Glomerular visceral epithelial cell (primary cell): ENCODE measurements around the gene FNDC5.
A peak's percentile ranks its signal among the peaks of the same experiment; 100 is the strongest.

ENCODE experiments used
- DNase-seq: peaks from one replicate; pipeline ENCODE4 v3.0.0-alpha.2; 2016; ENCODE audit errors: extremely low spot score

Gene FNDC5

DNA sequence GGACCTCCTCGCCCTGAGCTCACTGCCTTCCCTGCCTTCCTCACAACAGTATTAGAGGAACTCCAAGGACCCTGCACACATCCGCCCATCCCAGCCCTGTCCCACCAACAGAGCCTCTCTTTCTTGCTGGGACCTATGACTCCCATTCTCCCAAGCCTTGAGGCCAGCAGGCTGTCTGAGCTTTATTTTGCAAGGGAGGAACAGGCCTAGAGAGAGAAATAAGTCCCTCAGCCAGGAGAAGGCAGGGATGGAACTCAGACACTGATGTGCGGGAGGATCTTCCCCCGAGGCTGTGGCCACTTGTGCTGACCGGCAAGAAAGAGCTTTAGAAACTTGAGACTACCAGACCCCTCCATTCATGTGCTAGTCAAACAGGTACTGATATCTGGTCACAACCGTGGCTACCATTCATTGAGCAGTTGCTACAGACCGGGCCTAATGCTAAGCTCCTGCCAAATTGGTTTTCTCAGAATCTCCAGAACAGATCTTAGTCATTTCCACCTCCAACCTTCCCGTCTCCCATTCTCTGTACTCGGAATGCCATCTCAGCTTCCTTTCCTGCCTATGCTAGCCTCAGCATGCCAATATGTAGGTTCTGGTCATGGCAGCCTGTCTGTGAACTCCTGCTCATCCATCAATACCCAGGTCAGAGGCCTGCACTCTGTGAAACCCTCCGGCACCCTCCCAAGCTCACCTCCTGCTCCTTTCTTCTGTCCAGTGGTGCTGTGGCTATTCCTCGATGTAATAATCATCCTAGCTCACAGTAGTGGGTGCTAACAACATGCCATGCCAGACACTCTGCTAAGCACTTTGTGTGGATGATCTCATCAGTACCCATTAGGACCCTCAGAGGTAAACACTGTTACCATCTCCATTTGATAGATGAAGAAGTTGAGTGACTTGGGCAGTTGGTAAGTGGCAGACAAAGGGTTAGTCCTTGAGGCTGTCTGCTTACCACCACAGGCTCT, 26.7 kb upstream of the FNDC5 start:
- DNase-seq: no peak

DNA sequence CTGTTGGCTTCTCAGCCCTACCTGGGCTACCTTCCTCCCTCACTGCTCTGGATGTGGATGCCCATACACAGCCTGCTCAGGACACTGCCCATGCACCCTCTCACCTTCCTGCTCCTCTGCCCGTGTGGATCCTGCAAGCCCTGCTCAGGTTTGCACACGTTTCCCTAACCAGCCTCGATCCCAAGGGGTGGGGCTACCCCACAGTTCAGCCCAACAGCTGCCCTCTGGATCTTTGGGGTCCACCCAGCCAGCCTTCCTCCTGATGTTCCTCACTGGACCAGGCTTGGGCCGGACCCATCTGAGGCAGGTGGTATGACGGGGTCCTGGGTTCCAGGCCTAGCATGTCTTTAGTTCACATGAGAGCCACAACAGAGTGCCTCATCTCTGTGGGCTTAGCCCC, 25.7 kb upstream of the FNDC5 start:
- DNase-seq: no peak

- no peak for DNase-seq
These were observed 24.9 kb upstream of the FNDC5 start for GRCh38 chr1:32895325-32896215.

GRCh38 chr1:32894681-32895080, 24.0 kb upstream of the FNDC5 start:
- DNase-seq: no peak

- DNase-seq: no peak
These were observed 23.4 kb upstream of the FNDC5 start for GRCh38 chr1:32894019-32894600.

- DNase-seq: no peak
These were observed 22.7 kb upstream of the FNDC5 start for GRCh38 chr1:32893198-32894018.

DNA sequence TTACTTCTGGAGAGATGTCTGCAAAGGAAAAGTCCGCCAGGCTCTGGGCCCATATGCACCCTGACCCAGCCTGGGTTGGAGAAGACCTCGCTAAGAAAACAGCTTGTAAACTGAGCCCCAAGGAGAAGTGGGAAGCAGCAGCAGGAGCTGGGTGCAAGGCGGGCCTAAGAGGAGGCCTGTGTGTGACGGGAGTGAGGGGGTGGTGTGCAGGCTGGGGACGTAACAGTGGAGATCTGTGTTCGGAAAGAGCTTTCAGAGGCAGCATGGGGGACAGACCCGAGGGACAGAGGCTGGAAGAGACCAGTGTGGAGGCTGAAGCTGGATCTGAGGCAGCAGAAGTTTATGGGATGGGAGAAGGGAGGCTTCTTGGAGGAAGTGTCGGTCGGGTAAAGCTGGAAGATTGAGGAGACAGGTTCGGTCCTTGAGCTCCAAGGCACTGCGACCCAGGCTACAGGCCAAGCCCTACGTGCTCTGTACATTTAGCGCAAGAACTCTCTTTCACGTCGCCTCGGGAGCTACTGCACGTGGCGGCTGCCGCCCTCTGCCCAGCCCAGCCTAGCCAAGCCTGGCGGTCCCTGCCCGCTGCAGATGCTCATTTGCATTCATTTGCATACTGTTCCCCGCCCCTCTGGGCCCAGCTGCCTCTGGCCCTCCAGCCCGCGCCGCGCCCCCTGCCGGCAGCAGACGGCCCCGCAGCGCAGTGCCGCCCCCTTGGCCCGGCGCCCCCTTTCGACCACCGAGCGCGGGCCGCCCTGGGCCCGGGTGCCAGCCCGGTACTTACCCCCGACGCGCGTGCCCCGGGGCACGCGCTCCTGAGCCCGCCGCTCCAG, 21.9 kb upstream of the FNDC5 start:
- no peak for DNase-seq

- no peak for DNase-seq
These were observed 20.9 kb upstream of the FNDC5 start for GRCh38 chr1:32891630-32892029.

- DNase-seq: no peak
These were observed 20.5 kb upstream of the FNDC5 start for GRCh38 chr1:32891241-32891570.

DNA sequence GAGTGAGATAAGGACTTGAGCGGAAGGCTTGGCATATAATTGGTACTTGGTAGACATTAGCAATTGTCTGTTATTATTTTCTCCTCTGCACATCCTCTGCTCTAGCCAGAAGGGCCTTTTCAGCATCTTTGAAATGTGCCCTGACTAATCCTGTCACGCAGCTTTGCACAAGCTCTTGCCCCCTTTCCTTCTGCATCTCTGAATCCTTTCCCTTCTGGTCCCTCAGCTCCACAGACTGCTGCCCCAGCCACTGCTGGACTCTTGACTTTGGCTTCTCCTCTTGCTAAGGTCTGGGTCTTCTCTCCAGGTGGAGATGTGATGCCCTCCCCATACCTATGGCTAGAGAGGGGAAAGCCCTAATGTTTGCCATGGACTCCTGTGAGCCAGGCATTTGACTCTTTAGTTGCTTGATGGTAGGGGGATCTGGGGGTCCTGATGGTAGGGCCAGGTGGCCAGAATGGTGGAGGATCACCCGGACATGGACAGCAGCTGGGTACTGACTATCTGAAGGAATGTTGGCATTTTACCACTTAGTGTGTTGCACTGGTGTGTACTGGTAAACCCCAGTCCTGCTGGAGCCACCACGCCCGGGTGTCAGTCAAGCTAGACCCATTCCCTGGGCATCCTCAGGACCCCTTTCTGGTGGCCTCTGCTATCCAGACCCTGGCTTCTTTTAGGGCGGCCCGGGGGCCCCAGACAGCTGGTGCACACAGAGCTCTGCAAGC, 20.0 kb upstream of the FNDC5 start:
- DNase-seq: no peak

- DNase-seq: no peak
These were observed 19.1 kb upstream of the FNDC5 start for GRCh38 chr1:32889731-32890278.

GRCh38 chr1:32888677-32889420, 18.1 kb upstream of the FNDC5 start:
- no peak for DNase-seq

DNA sequence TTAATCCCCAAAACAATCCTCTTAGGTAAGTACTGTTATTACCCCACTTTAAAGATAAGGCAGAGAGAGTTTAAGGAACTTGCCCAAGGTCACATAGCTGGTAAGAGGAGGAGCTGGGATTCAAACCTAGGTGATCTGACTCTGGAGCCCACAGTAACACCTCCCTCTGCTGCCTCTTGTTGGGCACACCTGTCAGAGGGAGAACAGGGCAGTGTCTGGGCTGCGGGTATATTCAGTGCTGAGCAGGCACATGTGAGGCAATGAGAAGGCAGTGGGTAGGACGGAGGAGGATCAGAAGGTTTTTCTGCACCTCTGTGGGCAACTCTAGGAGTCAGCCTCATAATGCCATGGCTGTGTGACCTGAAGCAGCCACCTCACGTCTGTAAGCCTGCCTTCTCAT, 17.4 kb upstream of the FNDC5 start:
- DNase-seq: no peak

DNA sequence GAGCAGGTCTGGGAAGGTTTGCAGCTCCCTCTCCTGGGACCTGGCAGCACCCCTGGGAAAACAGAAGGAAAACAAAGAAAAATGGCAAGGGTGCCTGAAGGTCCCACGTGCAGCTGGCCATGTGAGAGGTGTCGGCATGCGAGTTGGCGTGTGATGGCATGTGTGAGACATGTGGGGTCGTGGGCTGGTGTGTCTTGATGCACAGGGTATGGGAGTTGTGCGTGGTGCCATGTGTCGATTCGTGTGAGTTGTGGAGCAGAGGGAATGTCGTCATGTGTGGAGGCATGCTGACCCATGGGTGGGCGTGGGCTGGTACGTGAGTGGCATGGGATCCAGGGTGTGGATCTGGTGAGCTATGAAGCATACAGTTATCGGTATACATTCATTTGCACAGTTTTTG, 16.9 kb upstream of the FNDC5 start:
- DNase-seq: no peak

DNA sequence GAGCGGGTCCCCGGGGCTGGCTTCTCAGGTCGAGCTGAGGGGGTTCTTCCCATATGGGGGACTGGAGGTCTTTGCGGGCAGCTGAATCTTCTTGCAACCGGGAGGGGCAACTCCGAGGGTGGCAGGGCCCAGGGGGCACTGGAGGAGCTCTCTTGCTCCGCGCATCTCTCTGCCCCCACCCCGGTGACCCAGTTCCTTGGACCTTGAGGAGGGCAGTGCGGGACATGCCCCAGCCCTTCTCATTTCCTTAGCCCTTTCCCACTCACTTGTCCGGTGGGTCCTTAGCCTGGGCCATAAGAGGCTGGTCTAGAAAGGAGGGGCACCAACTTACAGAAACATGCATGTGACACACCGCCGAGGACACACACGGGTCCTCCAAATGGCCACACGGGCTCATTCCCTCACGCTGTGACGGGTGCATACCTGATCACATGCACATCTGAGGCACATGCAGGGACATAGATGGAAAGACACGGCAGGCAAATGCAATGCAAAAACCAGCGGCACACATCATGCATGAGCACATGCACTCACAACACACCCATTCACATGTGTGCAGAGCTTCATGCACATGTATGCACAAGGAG, 16.2 kb upstream of the FNDC5 start:
- DNase-seq: no peak

- DNase-seq: peak; percentile 65
These were observed 15.5 kb upstream of the FNDC5 start, which contains the start of gene HPCA for GRCh38 chr1:32886004-32886827. Gene HPCA (plus strand): TSS chr1:32886491. CDS start chr1:32888899, 2,408 bp downstream.

DNA sequence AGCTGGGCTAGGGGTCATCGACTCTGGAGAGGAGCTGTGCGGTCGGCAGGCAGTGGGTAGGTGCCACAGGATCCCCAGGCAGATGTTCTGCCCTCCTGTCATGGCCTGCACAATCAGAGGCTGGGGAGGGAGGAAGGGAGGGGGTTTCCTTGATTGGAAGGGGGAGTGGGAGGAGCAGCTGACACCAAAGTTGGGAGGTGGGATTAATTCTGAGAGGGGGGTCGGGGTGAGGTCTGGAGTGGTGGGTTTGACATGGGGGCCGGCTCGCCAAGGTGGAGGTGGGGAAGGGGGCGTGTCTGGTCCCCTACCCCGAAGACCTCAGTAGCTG, 14.9 kb upstream of the FNDC5 start:
- DNase-seq: no peak

DNA sequence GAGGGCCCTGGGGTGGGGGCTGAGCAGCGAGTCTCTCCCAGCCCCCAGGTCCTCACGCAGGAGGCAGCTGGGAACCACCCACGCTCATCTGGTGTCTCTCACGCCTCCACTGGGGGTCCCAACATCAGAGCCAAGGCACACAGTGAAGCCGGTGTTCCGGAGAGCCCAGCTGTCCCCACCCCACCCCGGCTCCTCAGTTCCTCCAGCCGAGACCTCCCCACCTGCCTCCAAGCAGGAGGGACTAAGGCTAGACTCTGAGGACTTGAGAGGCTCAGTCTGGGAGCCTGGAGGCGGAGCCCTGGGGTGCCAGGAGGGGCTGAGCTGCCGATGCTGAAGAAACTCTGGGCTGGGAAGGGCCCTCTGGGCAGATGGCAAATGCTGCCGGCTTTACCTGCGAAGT, 14.0 kb upstream of the FNDC5 start:
- DNase-seq: no peak
